HG02970 (cell line): ENCODE measurements around the gene MDC1.
"Not testable (repeated sequence)": the region's sequence is repeated elsewhere in the genome, so short reads cannot be mapped to it uniquely, and the experiment has no call there.

Experiments used
- ATAC-seq: cut with Tn5 transposase; IDR thresholded peaks from one replicate; pipeline ENCODE4 v1.9.1; 2021; ENCODE audit warnings: mild to moderate bottlenecking, moderate library complexity, moderate number of reproducible peaks; ENCODE audit not compliant: unreplicated experiment, low FRiP score

MDC1 gene

GRCh38 chr6:30683183-30683979 lies 33.7 kb downstream of the MDC1 start:
- ATAC-seq: no peak

- ATAC-seq: peak; percentile 32
Observed at GRCh38 chr6:30682143-30683117, 34.7 kb downstream of the MDC1 start.

- no peak for ATAC-seq
Observed at GRCh38 chr6:30681766-30682142, 35.3 kb downstream of the MDC1 start.

- no peak for ATAC-seq
Observed at GRCh38 chr6:30679765-30680535, 37.1 kb downstream of the MDC1 start.

GRCh38 chr6:30678964-30679726 lies 37.9 kb downstream of the MDC1 start:
- no peak for ATAC-seq

GRCh38 chr6:30676660-30677285 lies 40.3 kb downstream of the MDC1 start:
- ATAC-seq: no peak

- peak; percentile 84 for ATAC-seq
Observed at GRCh38 chr6:30672445-30673253, 44.4 kb downstream of the MDC1 start, which contains the start of gene DHX16. Gene DHX16, minus strand, starts transcription at chr6:30673006. Its CDS starts 165 bp downstream, at chr6:30672841.

- ATAC-seq: no peak
Observed at GRCh38 chr6:30670760-30671527, 46.1 kb downstream of the MDC1 start.

GRCh38 chr6:30666300-30666699 lies 50.8 kb downstream of the MDC1 start:
- ATAC-seq: not testable (repeated sequence)

- ATAC-seq: no peak
Observed at GRCh38 chr6:30664994-30665767, 51.9 kb downstream of the MDC1 start.

- not testable (repeated sequence) for ATAC-seq
Observed at GRCh38 chr6:30657922-30658321, 59.2 kb downstream of the MDC1 start.

GRCh38 chr6:30657454-30657853 lies 59.6 kb downstream of the MDC1 start:
- ATAC-seq: no peak

GRCh38 chr6:30656513-30656912 lies 60.6 kb downstream of the MDC1 start:
- ATAC-seq: no peak

- no peak for ATAC-seq
Observed at GRCh38 chr6:30655743-30656094, 61.4 kb downstream of the MDC1 start.

- ATAC-seq: no peak
Observed at GRCh38 chr6:30654798-30655742, 62.0 kb downstream of the MDC1 start.

- ATAC-seq: no peak
Observed at GRCh38 chr6:30651143-30651542, 65.9 kb downstream of the MDC1 start.
